GM12801 (cell line): Measurements from ENCODE around the gene CCDC97.

Experiments
- TF ChIP-seq, protein P1 (sequence below): IDR thresholded peaks from one replicate; pipeline ENCODE4 v1.5.1; 2011; ENCODE audit warnings: control low read depth; ENCODE audit not compliant: insufficient read length; ENCODE audit errors: extremely low read depth

CCDC97 gene

DNA sequence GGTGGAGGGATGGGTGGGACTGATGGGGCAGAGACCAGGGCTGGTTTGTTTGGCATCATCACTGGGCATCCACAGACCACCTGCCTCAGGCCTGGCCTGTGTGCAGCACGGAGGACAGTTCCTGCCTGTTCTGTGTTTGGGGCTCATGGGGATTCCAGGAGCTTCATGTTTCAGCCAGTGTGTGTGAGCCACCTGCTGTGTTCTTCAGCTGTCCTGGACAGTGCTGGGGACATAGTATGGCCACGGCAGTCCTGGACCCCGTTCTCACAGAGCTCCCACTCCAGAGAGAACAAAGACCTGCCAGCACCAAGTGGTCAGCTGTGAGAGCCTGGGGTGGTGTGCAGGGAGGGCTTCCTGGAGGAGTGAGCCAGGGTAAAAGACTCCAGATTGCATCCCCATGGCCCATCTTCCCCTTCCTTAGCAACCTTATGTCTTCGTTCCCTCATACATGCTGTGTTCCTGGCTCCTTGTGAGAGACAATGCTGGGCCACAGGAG is 2.0 kb upstream of the CCDC97 start:
- TF ChIP-seq, protein P1, sequence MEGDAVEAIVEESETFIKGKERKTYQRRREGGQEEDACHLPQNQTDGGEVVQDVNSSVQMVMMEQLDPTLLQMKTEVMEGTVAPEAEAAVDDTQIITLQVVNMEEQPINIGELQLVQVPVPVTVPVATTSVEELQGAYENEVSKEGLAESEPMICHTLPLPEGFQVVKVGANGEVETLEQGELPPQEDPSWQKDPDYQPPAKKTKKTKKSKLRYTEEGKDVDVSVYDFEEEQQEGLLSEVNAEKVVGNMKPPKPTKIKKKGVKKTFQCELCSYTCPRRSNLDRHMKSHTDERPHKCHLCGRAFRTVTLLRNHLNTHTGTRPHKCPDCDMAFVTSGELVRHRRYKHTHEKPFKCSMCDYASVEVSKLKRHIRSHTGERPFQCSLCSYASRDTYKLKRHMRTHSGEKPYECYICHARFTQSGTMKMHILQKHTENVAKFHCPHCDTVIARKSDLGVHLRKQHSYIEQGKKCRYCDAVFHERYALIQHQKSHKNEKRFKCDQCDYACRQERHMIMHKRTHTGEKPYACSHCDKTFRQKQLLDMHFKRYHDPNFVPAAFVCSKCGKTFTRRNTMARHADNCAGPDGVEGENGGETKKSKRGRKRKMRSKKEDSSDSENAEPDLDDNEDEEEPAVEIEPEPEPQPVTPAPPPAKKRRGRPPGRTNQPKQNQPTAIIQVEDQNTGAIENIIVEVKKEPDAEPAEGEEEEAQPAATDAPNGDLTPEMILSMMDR = no peak

DNA sequence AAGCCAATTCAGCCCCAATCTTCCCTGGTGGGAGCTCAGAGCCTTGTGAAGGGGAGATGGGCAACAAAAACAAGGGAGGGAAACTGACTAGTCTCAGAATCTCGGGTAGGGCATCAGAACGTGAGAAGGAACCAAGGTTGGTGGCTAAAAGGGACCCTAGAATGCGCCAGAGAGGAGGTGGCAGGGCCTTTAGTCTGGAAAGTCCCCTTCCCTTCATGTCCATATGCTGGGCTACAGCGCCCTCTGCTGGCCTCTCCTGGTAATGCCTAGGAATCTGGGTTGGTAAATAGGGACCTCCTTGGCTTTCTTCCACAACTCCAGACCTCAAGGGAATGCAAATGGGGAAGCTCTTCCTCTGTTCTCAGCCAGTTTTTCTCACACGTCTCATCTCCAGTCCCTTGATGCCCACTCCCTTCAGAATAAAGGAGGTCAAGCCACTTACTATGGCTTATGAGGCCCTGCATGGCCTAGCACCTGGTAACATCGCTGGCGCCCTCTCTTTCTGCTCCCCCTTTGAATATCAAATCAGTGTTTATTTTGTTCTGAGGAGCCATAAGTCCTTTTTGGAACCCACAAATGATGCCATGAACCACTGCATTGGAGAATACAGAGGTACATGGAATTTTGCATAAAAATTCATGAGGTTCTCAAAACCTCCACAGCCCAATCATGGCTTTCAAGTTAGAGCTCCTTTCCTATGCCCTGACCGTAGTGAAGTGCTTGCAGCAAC is 1.4 kb upstream of the CCDC97 start:
- TF ChIP-seq, protein P1 = no peak

DNA sequence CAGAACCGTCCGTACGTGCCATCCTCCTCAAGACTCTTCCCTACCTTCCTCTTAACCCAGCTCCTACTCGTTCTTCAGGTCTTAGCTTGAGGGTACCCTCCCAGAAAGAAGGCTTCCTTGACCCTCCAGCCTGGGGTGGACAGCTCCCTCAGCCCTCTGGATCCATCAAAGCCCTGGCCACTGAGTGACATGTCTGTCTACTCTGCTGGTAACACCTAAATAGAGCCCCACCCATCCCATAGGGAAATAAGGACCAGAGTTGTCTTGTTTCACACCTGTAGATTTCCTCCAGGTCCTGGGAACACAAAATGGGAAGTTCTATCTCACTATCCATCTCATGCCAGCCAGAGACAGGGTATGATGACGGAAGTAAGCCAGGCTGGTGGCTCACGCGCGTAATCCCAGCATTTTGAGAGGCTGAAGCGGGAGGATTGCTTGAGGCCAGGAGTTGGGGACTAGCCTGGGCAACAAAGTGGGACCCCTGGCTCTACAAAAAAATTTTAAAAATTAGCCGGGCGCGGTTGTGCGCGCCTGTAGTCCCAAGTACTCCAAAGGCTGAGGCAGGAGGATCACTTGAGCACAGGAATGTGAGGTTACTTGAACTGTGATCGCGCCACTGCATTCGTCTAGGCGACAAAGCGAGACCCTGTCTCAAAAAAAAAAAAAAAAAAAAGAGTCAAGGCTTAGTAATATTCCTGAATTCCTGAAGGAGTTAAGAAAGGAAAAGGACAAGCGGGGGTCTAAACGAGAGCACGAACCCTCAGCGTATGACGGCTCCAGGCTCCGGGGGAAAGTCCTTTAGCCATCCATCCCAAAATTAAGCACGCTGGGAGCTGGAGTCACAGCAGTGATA is 566 bp upstream of the CCDC97 start:
- TF ChIP-seq, protein P1 = no peak

DNA sequence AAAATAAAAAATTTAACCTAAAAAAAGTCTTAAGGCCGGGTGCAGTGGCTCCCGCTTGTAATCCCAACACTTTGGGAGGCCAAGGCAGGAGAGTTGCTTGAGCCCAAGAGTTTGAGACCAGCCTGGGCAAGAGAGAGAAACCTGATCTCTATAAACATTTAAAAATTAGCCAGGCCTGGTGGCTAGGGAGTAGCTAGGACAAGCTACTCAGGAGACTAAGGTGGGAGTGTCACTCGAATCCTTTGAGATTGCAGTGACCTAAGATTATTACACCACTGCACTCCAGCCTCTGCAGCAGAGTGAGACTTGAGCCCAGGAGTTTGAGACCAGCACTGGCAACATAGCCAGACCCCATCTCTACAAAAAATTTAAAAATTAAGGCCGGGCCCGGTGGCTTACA is 1.1 kb downstream of the CCDC97 start:
- TF ChIP-seq, protein P1 = no peak

DNA sequence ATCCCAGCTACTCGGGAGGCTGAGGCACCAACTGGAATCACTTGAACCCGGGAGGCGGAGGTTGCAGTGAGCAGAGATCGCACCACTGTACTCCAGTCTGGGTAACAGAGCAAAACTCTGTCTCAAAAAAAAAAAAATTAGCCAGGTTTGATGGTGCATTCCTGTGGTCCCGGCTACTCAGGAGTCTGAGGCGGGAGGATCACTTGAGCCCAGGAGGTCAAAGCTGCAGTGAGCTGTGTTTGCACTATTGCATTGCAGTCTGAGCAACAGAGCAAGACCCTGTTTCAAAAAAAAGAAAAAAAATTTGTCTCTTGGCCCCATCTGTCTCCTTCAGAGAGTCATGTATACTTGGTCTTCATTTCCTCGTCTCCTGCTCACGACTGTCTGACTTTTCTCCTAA is 1.6 kb downstream of the CCDC97 start:
- TF ChIP-seq, protein P1 = no peak

DNA sequence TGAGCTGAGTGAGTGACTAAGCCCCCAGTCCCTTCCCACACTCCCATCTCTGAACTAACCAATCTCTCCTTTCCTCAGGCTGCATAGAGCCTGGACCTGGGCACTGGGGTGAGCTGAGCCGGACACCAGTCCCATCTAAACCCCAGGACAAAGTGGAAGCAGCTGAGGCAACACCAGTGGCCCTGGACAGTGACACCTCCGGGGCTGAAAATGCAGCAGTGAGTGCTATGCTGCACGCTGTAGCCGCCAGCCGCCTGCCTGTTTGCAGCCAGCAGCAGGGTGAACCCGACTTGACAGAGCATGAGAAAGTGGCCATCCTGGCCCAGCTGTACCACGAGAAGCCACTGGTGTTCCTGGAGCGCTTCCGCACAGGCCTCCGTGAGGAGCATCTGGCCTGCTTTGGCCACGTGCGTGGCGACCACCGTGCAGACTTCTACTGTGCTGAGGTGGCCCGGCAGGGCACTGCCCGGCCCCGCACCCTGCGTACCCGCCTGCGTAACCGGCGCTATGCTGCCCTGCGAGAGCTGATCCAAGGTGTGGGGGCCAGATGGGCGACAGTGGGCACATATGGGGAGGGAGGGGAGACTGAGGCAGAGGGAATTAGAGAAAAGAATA is 6.4 kb downstream of the CCDC97 start:
- TF ChIP-seq, protein P1 = no peak
